A549 (cell line): Measurements from ENCODE around the gene PARP11.

Source experiments
- BCL3 ChIP-seq: fragments of >200 bp; sonication (Bioruptor Twin); formaldehyde crosslinking; IDR thresholded peaks from 3 replicates; pipeline ENCODE4 v1.6.1; 2016
- CHD4 ChIP-seq: fragments of 200-600 bp; sonication (generic); IDR thresholded peaks from 2 replicates; pipeline ENCODE4 v1.6.1; 2016; ENCODE audit warnings: antibody characterized with exemption, mild to moderate bottlenecking, borderline replicate concordance
- CTCF ChIP-seq: fragments of >200 bp; sonication (Bioruptor Twin); formaldehyde crosslinking; IDR thresholded peaks from 3 replicates; pipeline ENCODE4 v1.5.1; 2016
- ELK1 ChIP-seq: fragments of 150-350 bp; IDR thresholded peaks from 2 replicates; pipeline ENCODE4 v1.6.1; 2014; ENCODE audit warnings: low read depth, mild to moderate bottlenecking, low read length
- KDM5A ChIP-seq: fragments of 200-600 bp; sonication (generic); IDR thresholded peaks from 2 replicates; pipeline ENCODE4 v1.6.1; 2016; ENCODE audit warnings: antibody characterized with exemption, mild to moderate bottlenecking
- MAFK ChIP-seq: fragments of 450-650 bp; IDR thresholded peaks from 2 replicates; pipeline ENCODE4 v1.6.1; 2014; ENCODE audit not compliant: partially characterized antibody
- MAX ChIP-seq: IDR thresholded peaks from 2 replicates; pipeline ENCODE4 v1.6.1; 2012
- NFE2L2 ChIP-seq: fragments of 150-350 bp; conservative IDR thresholded peaks from 2 replicates; pipeline ENCODE4 v1.6.1; 2014; ENCODE audit warnings: low read length
- POLR2A ChIP-seq: IDR thresholded peaks from 2 replicates; pipeline ENCODE4 v1.6.1; 2012; ENCODE audit warnings: mild to moderate bottlenecking, low read length
- RAD21 ChIP-seq, 2 experiments: fragments of >200 bp in 1 of 2; sonication (Bioruptor Twin) in 1 of 2; formaldehyde crosslinking in 1 of 2; IDR thresholded peaks in 1 of 2; conservative IDR thresholded peaks in 1 of 2; 2 replicates in 1 of 2; 3 replicates in 1 of 2; pipeline ENCODE4 v1.6.1; 2012 to 2018; ENCODE audit warnings: inconsistent platforms in 1 of 2
- RARB ChIP-seq: fragments of 250-450 bp; sonication (Bioruptor Pico); IDR thresholded peaks from 2 replicates; pipeline ENCODE4 v1.8.0; 2021; ENCODE audit warnings: mild to moderate bottlenecking, moderate library complexity
- REST ChIP-seq: fragments of 200-600 bp; sonication (generic); IDR thresholded peaks from 2 replicates; pipeline ENCODE4 v1.6.1; 2016; ENCODE audit warnings: antibody characterized with exemption, mild to moderate bottlenecking, moderate library complexity
- USF2 ChIP-seq: fragments of 450-650 bp; IDR thresholded peaks from 2 replicates; pipeline ENCODE4 v1.6.1; 2014; ENCODE audit warnings: antibody characterized with exemption

GRCh38 chr12:3921151-3921471 is 47.9 kb upstream of the PARP11 start:
- TF ChIP-seq POLR2A (no peak), MAX (no peak), ELK1 (no peak), KDM5A (no peak), CTCF (no peak), USF2 (no peak), RAD21 (conservative IDR thresholded peaks at IDR 0.05 in 1 of 2, IDR thresholded peaks at IDR 0.05 in 1 of 2) (no peak), MAFK (no peak), RARB (CRISPR knock-in tag) (no peak), BCL3 (no peak), CHD4 (no peak), NFE2L2 (no peak), REST (no peak)
